Epithelial cell of proximal tubule (primary cell): Measurements from ENCODE around the gene BICRA. TPM values are rescaled to one million over a fixed set of nuclear protein-coding genes. Genes with fewer than 3 reads are reported as not detected.
"Not testable (repeated sequence)": the region's sequence is repeated elsewhere in the genome, so short reads cannot be mapped to it uniquely, and the experiment has no call there.

ENCODE experiments used
- DNase-seq: peaks from one replicate; pipeline ENCODE4 v3.0.0-alpha.2; 2011; ENCODE audit warnings: low read depth
- H3K4me3 ChIP-seq: 2 replicates; pipeline ENCODE4 v1.5.1; 2011; ENCODE audit warnings: low read depth, mild to moderate bottlenecking, low read length
- CTCF ChIP-seq: conservative IDR thresholded peaks from 2 replicates; pipeline ENCODE4 v1.5.1; 2012; ENCODE audit warnings: low read depth, mild to moderate bottlenecking, low read length
- total RNA-seq: library from RNA; depleted of rRNA; stranded (reverse); fragments of >200 nt; gene quantifications from 2 replicates; pipeline ENCODE4 v1.2.3, GENCODE V29; 2015

The BICRA gene
- total RNA-seq, 1 donor from 2014 or later: 2.1 TPM

- no peak for TF ChIP-seq CTCF
- no peak overlapping the region for H3K4me3 ChIP-seq
- no peak for DNase-seq
Measured at GRCh38 chr19:47631681-47632446, 22.9 kb downstream of the BICRA start.

GRCh38 chr19:47633517-47633916 lies 24.6 kb downstream of the BICRA start:
- no peak for TF ChIP-seq CTCF
- no peak overlapping the region for H3K4me3 ChIP-seq
- DNase-seq: no peak

- no peak for DNase-seq
- H3K4me3 ChIP-seq: no peak overlapping the region
- TF ChIP-seq CTCF: no peak
Measured at GRCh38 chr19:47633996-47634395, 25.1 kb downstream of the BICRA start.

- DNase-seq, H3K4me3 ChIP-seq: not testable (repeated sequence)
Measured at GRCh38 chr19:47635152-47635754, 26.3 kb downstream of the BICRA start.

GRCh38 chr19:47637550-47637949 lies 28.6 kb downstream of the BICRA start:
- DNase-seq: no peak
- H3K4me3 ChIP-seq: no peak overlapping the region
- TF ChIP-seq CTCF: no peak

GRCh38 chr19:47641891-47642485 lies 33.1 kb downstream of the BICRA start:
- DNase-seq: no peak

GRCh38 chr19:47643281-47643680 lies 34.3 kb downstream of the BICRA start:
- DNase-seq: no peak
- TF ChIP-seq CTCF: no peak
- no peak overlapping the region for H3K4me3 ChIP-seq

More at GRCh38 chr19:47641891-47642485, 33.1 kb downstream of the BICRA start:
- H3K4me3 ChIP-seq: no peak overlapping the region
- no peak for TF ChIP-seq CTCF
